ENCODE data around the gene TNIK.

Gene TNIK

GRCh38 chr3:171278299-171278590 lies 182.0 kb downstream of the TNIK start:
- Histone ChIP-seq H3K36me3 (replicated peaks; ENCODE audit: low read depth, low read length) (no peaks in the 10 kb centered on the region), H3K79me2 (ENCODE audit: low read length) (peaks cover 36% of the 10 kb centered on the region), H4K20me1 (ENCODE audit: insufficient read depth, low read length) (no peaks in the 10 kb centered on the region), H2AFZ (ENCODE audit: low read depth, low read length) (no peak overlapping the region), H3K4me3 (ENCODE audit: low read length) (no peak overlapping the region), H3K9me3 (ENCODE audit: insufficient read depth, low read length) (no peaks in the 10 kb centered on the region), H3K9ac (ENCODE audit: low read length) (no peak overlapping the region), H3K27ac (ENCODE audit: low read length) (no peak overlapping the region), H3K27me3 (ENCODE audit: low read depth, low read length) (no peaks in the 10 kb centered on the region), H3K4me1 (ENCODE audit: low read length) (peaks cover 51% of the 10 kb centered on the region), H3K4me2 (ENCODE audit: low read length) (no peak overlapping the region)
- TF ChIP-seq EZH2phosphoT487 (IDR thresholded peaks at IDR 0.05; ENCODE audit: low read depth) (no peak), CTCF (IDR thresholded peaks at IDR 0.05; ENCODE audit: low read depth, low read length) (no peak)

- Histone ChIP-seq H3K4me2 (ENCODE audit: low read length) (no peak overlapping the region), H2AFZ (ENCODE audit: low read depth, low read length) (no peak overlapping the region), H3K4me1 (ENCODE audit: low read length) (peaks cover 45% of the 10 kb centered on the region), H3K27me3 (ENCODE audit: low read depth, low read length) (no peaks in the 10 kb centered on the region), H3K4me3 (ENCODE audit: low read length) (no peak overlapping the region), H4K20me1 (ENCODE audit: insufficient read depth, low read length) (no peaks in the 10 kb centered on the region), H3K36me3 (replicated peaks; ENCODE audit: low read depth, low read length) (no peaks in the 10 kb centered on the region), H3K79me2 (ENCODE audit: low read length) (peaks cover 40% of the 10 kb centered on the region), H3K9ac (ENCODE audit: low read length) (no peak overlapping the region), H3K9me3 (ENCODE audit: insufficient read depth, low read length) (no peaks in the 10 kb centered on the region), H3K27ac (ENCODE audit: low read length) (no peak overlapping the region)
- no peak for TF ChIP-seq CTCF (IDR thresholded peaks at IDR 0.05; ENCODE audit: low read depth, low read length)
- no peak for TF ChIP-seq EZH2phosphoT487 (IDR thresholded peaks at IDR 0.05; ENCODE audit: low read depth)
These were observed 182.5 kb downstream of the TNIK start for GRCh38 chr3:171277456-171278298.

- H3K79me2 ChIP-seq (ENCODE audit: low read length) = peaks cover 38% of the 10 kb centered on the region
- peaks cover 37% of the 10 kb centered on the region for H3K4me1 ChIP-seq (ENCODE audit: low read length)
- no peaks in the 10 kb centered on the region for H3K36me3 ChIP-seq (replicated peaks; ENCODE audit: low read depth, low read length)
- no peak overlapping the region for H3K27ac ChIP-seq (ENCODE audit: low read length)
- H2AFZ ChIP-seq (ENCODE audit: low read depth, low read length) = no peak overlapping the region
- H3K9ac ChIP-seq (ENCODE audit: low read length) = no peak overlapping the region
- no peaks in the 10 kb centered on the region for H3K9me3 ChIP-seq (ENCODE audit: insufficient read depth, low read length)
- H3K4me2 ChIP-seq (ENCODE audit: low read length) = no peak overlapping the region
- TF ChIP-seq EZH2phosphoT487 (IDR thresholded peaks at IDR 0.05; ENCODE audit: low read depth) (no peak), CTCF (IDR thresholded peaks at IDR 0.05; ENCODE audit: low read depth, low read length) (no peak)
- H3K27me3 ChIP-seq (ENCODE audit: low read depth, low read length) = no peaks in the 10 kb centered on the region
- no peak overlapping the region for H3K4me3 ChIP-seq (ENCODE audit: low read length)
- no peaks in the 10 kb centered on the region for H4K20me1 ChIP-seq (ENCODE audit: insufficient read depth, low read length)
These were observed 183.3 kb downstream of the TNIK start for GRCh38 chr3:171276923-171277322.

- Histone ChIP-seq H3K27me3 (ENCODE audit: low read depth, low read length) (no peaks in the 10 kb centered on the region), H4K20me1 (ENCODE audit: insufficient read depth, low read length) (no peaks in the 10 kb centered on the region), H3K9ac (ENCODE audit: low read length) (no peak overlapping the region), H3K4me3 (ENCODE audit: low read length) (no peak overlapping the region), H3K4me1 (ENCODE audit: low read length) (peaks cover 48% of the 10 kb centered on the region), H3K27ac (ENCODE audit: low read length) (no peak overlapping the region), H3K4me2 (ENCODE audit: low read length) (peak overlapping the region; percentile 3; the same call in 1 of the 2 replicates), H3K79me2 (ENCODE audit: low read length) (peaks cover 33% of the 10 kb centered on the region), H3K36me3 (replicated peaks; ENCODE audit: low read depth, low read length) (no peaks in the 10 kb centered on the region), H2AFZ (ENCODE audit: low read depth, low read length) (no peak overlapping the region), H3K9me3 (ENCODE audit: insufficient read depth, low read length) (no peaks in the 10 kb centered on the region)
- no peak for TF ChIP-seq EZH2phosphoT487 (IDR thresholded peaks at IDR 0.05; ENCODE audit: low read depth)
- TF ChIP-seq CTCF (IDR thresholded peaks at IDR 0.05; ENCODE audit: low read depth, low read length) = no peak
These were observed 186.0 kb downstream of the TNIK start for GRCh38 chr3:171274222-171274621.
